ENCODE data around the gene NRK. TPM values are rescaled to one million over a fixed set of nuclear protein-coding genes. Genes with fewer than 3 reads are reported as not detected.

The NRK gene
- total and polyA plus RNA-seq, 12 donors = 0.25 to 4.2 (median 2.1) TPM

DNA sequence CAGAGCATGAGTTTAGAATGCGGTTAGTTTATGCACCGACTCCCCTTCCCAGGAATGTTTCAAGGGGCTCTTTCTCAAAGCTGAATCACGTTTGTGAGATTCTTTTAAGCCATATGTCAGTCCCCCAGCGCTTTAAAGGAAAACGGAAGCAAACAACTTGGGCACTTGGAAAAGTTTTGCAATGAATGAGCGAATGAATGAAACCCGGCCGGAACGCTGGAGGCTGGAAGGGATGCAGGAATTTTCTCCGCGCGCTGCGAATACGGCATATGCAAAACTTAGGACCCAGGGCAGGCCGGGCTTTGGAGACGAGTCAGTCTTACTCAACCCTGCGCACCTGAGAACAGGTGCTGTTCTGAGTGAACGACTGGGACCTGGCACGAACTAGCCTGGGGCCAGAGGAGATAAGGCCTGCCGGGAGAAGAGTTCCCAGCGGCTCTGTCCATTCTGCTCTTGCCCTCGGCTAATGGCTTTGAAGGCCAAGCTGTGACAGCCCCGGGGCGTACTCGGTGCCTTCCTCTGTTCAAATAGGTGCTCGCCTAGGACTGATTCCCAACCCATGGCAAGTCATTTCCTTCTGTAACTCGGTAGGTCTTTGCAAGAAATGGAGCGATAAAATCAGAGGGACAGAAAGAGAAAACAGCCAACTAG, 743 bp upstream of the NRK start:
- H3K4me1 ChIP-seq = no peaks in the 10 kb centered on the region
- no peaks in the 10 kb centered on the region for H3K36me3 ChIP-seq
- no peaks in the 10 kb centered on the region for H3K9me3 ChIP-seq
- peak overlapping the region in 4 of 10 donors; percentile 28 to 74 (median 48) for H3K27ac ChIP-seq
- WGBS, 2 donors = 2% methylated on average over 28 of the region's 28 CpGs
- no peak for DNase-seq
- peak overlapping the region in 9 of 10 donors; percentile 24 to 50 (median 46) for H3K4me3 ChIP-seq
- TF ChIP-seq, protein P1, sequence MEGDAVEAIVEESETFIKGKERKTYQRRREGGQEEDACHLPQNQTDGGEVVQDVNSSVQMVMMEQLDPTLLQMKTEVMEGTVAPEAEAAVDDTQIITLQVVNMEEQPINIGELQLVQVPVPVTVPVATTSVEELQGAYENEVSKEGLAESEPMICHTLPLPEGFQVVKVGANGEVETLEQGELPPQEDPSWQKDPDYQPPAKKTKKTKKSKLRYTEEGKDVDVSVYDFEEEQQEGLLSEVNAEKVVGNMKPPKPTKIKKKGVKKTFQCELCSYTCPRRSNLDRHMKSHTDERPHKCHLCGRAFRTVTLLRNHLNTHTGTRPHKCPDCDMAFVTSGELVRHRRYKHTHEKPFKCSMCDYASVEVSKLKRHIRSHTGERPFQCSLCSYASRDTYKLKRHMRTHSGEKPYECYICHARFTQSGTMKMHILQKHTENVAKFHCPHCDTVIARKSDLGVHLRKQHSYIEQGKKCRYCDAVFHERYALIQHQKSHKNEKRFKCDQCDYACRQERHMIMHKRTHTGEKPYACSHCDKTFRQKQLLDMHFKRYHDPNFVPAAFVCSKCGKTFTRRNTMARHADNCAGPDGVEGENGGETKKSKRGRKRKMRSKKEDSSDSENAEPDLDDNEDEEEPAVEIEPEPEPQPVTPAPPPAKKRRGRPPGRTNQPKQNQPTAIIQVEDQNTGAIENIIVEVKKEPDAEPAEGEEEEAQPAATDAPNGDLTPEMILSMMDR (IDR thresholded peaks at IDR 0.05) = no peak
- intact Hi-C loops (cut with DNase I) = no loop called here
- H3K27me3 ChIP-seq = peaks cover 0 to 70% (median 14%) of the 10 kb centered on the region in 7 donors
- ATAC-seq = peak in 4 of 8 donors; percentile 21 to 48 (median 28)

DNA sequence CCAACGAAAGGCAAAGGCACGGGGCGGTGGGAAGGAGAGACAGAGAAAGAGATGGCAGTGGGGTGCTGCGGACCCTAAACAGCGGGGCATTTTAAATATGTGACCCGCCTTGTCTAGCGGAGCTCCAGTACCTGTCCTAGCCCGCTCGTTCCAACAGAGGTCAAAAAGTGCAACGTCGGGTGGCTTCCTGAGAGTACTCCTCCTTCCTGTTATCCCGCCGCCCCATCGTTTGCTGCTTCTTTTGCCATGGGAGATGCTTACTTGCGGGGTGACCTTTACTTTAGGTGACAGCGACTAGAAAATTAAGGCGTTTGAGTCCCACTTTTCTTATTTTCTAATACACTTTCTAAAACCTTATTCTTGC, 735 bp downstream of the NRK start:
- ATAC-seq (peak in 4 of 8 donors; percentile 22 to 47 (median 29)), DNase-seq (no peak)
- Histone ChIP-seq H3K4me3 (peak overlapping the region in 9 of 10 donors; percentile 24 to 50 (median 46)), H3K36me3 (no peaks in the 10 kb centered on the region), H3K9me3 (no peaks in the 10 kb centered on the region), H3K27ac (peak overlapping the region in 6 of 10 donors; percentile 30 to 74 (median 45)), H3K27me3 (peaks cover 0 to 69% (median 14%) of the 10 kb centered on the region in 7 donors), H3K4me1 (no peaks in the 10 kb centered on the region)
- intact Hi-C loops (cut with DNase I) = no loop called here
- TF ChIP-seq, protein P1 (IDR thresholded peaks at IDR 0.05) = no peak
- WGBS, 2 donors = 9% methylated on average over 16 to 17 of the region's 17 CpGs

DNA sequence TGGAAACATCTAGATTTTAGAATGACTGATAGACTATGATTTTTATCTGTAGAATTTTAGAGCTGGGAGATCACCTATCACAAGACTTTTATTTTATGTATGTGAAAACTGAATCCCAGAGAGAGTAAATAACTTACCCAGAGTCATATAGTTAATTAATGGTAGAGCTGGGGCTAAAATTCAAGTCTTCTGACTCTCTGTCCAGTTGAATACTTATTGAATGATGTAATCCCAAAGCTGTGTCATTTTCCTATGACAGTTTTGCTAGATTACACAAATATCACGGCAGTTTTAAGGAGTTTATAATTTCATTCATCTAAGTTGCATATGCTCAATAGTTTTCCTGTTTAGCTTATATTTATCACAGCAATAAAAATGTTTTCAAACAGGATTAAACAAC, 6.7 kb downstream of the NRK start:
- no peaks in the 10 kb centered on the region for H3K36me3 ChIP-seq
- TF ChIP-seq, protein P1 (IDR thresholded peaks at IDR 0.05) = no peak
- H3K4me1 ChIP-seq = no peaks in the 10 kb centered on the region
- no peak overlapping the region for H3K27ac ChIP-seq
- peaks cover 0 to 26% (median 0%) of the 10 kb centered on the region in 7 donors for H3K27me3 ChIP-seq
- DNase-seq = no peak
- intact Hi-C loops (cut with DNase I) = no loop called here
- no peaks in the 10 kb centered on the region for H3K9me3 ChIP-seq
- H3K4me3 ChIP-seq = no peak overlapping the region
- no peak for ATAC-seq
- 24 to 40% methylated on average over 1 of the region's 1 CpG for WGBS, 2 donors

DNA sequence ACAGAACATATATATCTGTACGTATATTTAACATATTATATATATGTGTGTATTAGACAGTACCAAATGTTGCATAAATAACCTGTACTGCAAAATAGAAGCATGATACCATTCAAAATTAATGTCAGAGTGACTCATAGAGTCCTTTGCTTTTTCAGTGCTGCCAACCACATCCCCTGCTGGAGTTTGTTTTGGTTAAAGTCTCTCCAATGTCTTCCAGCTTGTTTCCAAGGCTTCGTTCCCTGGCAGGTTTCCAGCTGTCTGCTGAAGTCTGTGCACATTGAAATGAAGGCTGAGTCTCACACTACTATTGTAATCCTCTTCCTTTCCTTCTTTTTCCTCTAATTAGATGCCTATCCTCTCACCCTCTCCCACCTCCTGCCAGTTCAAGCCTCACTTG, 14.9 kb downstream of the NRK start:
- TF ChIP-seq, protein P1 (IDR thresholded peaks at IDR 0.05) = no peak
- Histone ChIP-seq H3K36me3 (no peaks in the 10 kb centered on the region), H3K4me1 (no peaks in the 10 kb centered on the region), H3K27me3 (peaks cover 0 to 32% (median 0%) of the 10 kb centered on the region in 7 donors), H3K27ac (peak overlapping the region in 1 of 10 donors; percentile 7), H3K4me3 (no peak overlapping the region), H3K9me3 (no peaks in the 10 kb centered on the region)
- WGBS, 2 donors = 14 to 22% methylated on average over 2 of the region's 2 CpGs
- intact Hi-C loops (cut with DNase I) = no loop called here
- ATAC-seq (peak; percentile 58 to 86 (median 76)), DNase-seq (peak; percentile 25 to 71)
